Liver (tissue), 9 donors: ENCODE results near the gene FAM9C. TPM values are rescaled to one million over a fixed set of nuclear protein-coding genes. Genes with fewer than 3 reads are reported as not detected.

ENCODE experiments used
- DNase-seq: peaks from one replicate; pipeline ENCODE4 v3.0.0-alpha.2; 2017; ENCODE audit warnings: low spot score
- H3K27ac ChIP-seq, 2 donors: one replicate each; pipeline ENCODE4 v1.7.0; 2013; ENCODE audit warnings: inconsistent platforms in 2 of 2, low read length in 2 of 2, control low read depth in 1 of 2, low read depth in 1 of 2, mild to moderate bottlenecking in 1 of 2
- H3K27me3 ChIP-seq, 4 donors: one replicate each; pipeline versions ENCODE4 v1.6.1 to v1.7.0; 2013; ENCODE audit warnings: low read length in 3 of 4, inconsistent platforms in 1 of 4, mild to moderate bottlenecking in 1 of 4, moderate library complexity in 1 of 4; ENCODE audit not compliant: control insufficient read depth in 4 of 4, insufficient read depth in 4 of 4
- H3K36me3 ChIP-seq, 4 donors: one replicate each; pipeline versions ENCODE4 v1.6.1 to v1.7.0; 2013; ENCODE audit warnings: low read length in 3 of 4, mild to moderate bottlenecking in 3 of 4, low read depth in 1 of 4, moderate library complexity in 1 of 4; ENCODE audit not compliant: control insufficient read depth in 4 of 4, insufficient read depth in 3 of 4
- H3K4me1 ChIP-seq, 4 donors: one replicate each; pipeline versions ENCODE4 v1.6.1 to v1.7.0; 2013; ENCODE audit warnings: low read length in 3 of 4, mild to moderate bottlenecking in 3 of 4, moderate library complexity in 1 of 4; ENCODE audit not compliant: control insufficient read depth in 4 of 4, insufficient read depth in 4 of 4
- H3K4me3 ChIP-seq, 3 donors: one replicate each; pipeline versions ENCODE4 v1.6.1 to v1.7.0; 2013; ENCODE audit warnings: low read length in 3 of 3, control low read depth in 1 of 3, low read depth in 1 of 3, mild to moderate bottlenecking in 1 of 3
- H3K9ac ChIP-seq, 2 donors: one replicate each; pipeline ENCODE4 v1.7.0; 2013; ENCODE audit warnings: low read length in 2 of 2, mild to moderate bottlenecking in 2 of 2, moderate library complexity in 2 of 2, control low read depth in 1 of 2, low read depth in 1 of 2
- H3K9me3 ChIP-seq, 4 donors: one replicate each; pipeline versions ENCODE4 v1.6.1 to v1.7.0; 2013; ENCODE audit warnings: low read length in 3 of 4; ENCODE audit not compliant: control insufficient read depth in 4 of 4
- EGR1 ChIP-seq, 2 donors: IDR thresholded peaks; 2 replicates each; pipeline ENCODE4 v1.6.1; 2016 to 2018; ENCODE audit warnings: antibody characterized with exemption in 2 of 2, low read depth in 2 of 2
- FOXA1 ChIP-seq: IDR thresholded peaks from 2 replicates; pipeline ENCODE4 v1.6.1; 2016; ENCODE audit warnings: antibody characterized with exemption
- FOXA2 ChIP-seq: IDR thresholded peaks from 2 replicates; pipeline ENCODE4 v1.6.1; 2016; ENCODE audit warnings: antibody characterized with exemption
- GABPA ChIP-seq, 2 donors: IDR thresholded peaks in 1 of 2; conservative IDR thresholded peaks in 1 of 2; 2 replicates each; pipeline ENCODE4 v1.6.1; 2016; ENCODE audit warnings: antibody characterized with exemption in 2 of 2, mild to moderate bottlenecking in 1 of 2, moderate library complexity in 1 of 2
- HNF4A ChIP-seq, 2 donors: conservative IDR thresholded peaks; 2 replicates each; pipeline ENCODE4 v1.6.1; 2016; ENCODE audit warnings: antibody characterized with exemption in 2 of 2, mild to moderate bottlenecking in 2 of 2
- HNF4G ChIP-seq: IDR thresholded peaks from 2 replicates; pipeline ENCODE4 v1.6.1; 2016; ENCODE audit warnings: antibody characterized with exemption
- JUND ChIP-seq, 2 donors: IDR thresholded peaks; 2 replicates each; pipeline ENCODE4 v1.6.1; 2016; ENCODE audit warnings: antibody characterized with exemption in 2 of 2
- NR2F2 ChIP-seq: IDR thresholded peaks from 2 replicates; pipeline ENCODE4 v1.6.1; 2016; ENCODE audit warnings: antibody characterized with exemption
- RAD21 ChIP-seq, 2 donors: IDR thresholded peaks; 2 replicates each; pipeline ENCODE4 v1.6.1; 2016; ENCODE audit warnings: antibody characterized with exemption in 2 of 2, mild to moderate bottlenecking in 2 of 2
- RXRA ChIP-seq, 2 donors: IDR thresholded peaks; 2 replicates each; pipeline ENCODE4 v1.6.1; 2017 to 2018; ENCODE audit warnings: antibody characterized with exemption in 2 of 2, mild to moderate bottlenecking in 1 of 2
- SP1 ChIP-seq: IDR thresholded peaks from 2 replicates; pipeline ENCODE4 v1.6.1; 2018; ENCODE audit warnings: antibody characterized with exemption, mild to moderate bottlenecking
- TAF1 ChIP-seq: conservative IDR thresholded peaks from 2 replicates; pipeline ENCODE4 v1.6.1; 2016; ENCODE audit warnings: antibody characterized with exemption, mild to moderate bottlenecking
- whole genome bisulfite sequencing: extraction: QIAGEN DNeasy Blood & Tissue Kit; methylation state at CpG from one replicate; pipeline ENCODE4 v1.1.7; 2013; 5-methylcytosine and 5-hydroxymethylcytosine counted together
- polyA plus RNA-seq, 2 donors: library from polyadenylated mRNA; stranded (reverse) in 1 of 2; unstranded in 1 of 2; fragments of 200-250 nt in 1 of 2; fragments of >200 nt in 1 of 2; fragmentation: Nextera tagmentation in 1 of 2; extraction: Ambion mirVana in 1 of 2; gene quantifications; one replicate each; pipeline versions ENCODE4 v1.2.1 to v1.2.3, GENCODE V29; 2013 to 2015
- total RNA-seq, 2 donors: library from RNA; depleted of rRNA; stranded (reverse); fragments of >200 nt; gene quantifications; one replicate each; pipeline ENCODE4 v1.2.3, GENCODE V29; 2014
- TF ChIP-seq, protein P1 (sequence below): fragments of 150-350 bp; IDR thresholded peaks from 2 replicates; pipeline ENCODE4 v1.5.1; 2017; ENCODE audit warnings: improper control_type of control experiment, low read depth, low read length; ENCODE audit not compliant: missing input control
- TF ChIP-seq, protein P2 (sequence below): IDR thresholded peaks from 2 replicates; pipeline ENCODE4 v1.6.1; 2016; ENCODE audit warnings: antibody characterized with exemption, mild to moderate bottlenecking
- TF ChIP-seq, protein P3 (sequence below): IDR thresholded peaks from 2 replicates; pipeline ENCODE4 v1.6.1; 2016; ENCODE audit warnings: antibody characterized with exemption
- TF ChIP-seq, protein P4 (sequence below): IDR thresholded peaks from 2 replicates; pipeline ENCODE4 v1.6.1; 2016; ENCODE audit warnings: antibody characterized with exemption
- TF ChIP-seq, protein P5 (sequence below): IDR thresholded peaks from 2 replicates; pipeline ENCODE4 v1.6.1; 2016; ENCODE audit warnings: antibody characterized with exemption
- donor health status: healthy.
- donor health status: healthy.
- donor health status: healthy.
- donor health status: healthy.
- donor health status: healthy.

FAM9C gene
- total and polyA plus RNA-seq, 4 donors, result not detected

DNA sequence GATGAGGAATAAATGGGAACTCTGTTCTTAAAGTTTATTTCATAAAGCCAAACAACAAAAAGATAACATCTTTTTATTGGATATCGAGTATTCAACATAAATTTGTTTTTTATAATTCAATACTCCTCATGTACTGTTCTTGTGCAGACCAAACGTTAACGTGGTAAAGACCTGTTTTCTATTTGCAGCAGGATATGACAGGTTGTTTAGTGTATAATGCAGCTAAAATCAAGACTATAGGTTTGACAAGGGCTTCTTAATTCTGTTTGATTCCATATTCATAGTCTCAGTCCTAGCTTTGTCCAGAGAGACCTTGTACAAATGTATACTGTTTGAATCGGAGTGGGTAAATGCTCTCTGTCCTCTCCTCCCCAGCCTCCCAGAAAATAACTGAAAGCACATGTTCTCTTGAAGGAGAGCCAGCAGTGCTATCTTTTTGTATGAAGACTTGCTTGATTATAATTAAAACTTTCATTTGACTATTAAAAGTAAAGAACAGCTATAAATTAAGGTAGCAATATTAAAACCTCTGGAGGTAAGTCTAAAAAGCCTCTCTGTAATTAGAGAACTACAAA lies 51.8 kb downstream of the FAM9C start:
- Histone ChIP-seq H3K9me3 (no peaks in the 10 kb centered on the region), H3K27ac (no peak overlapping the region), H3K36me3 (no peaks in the 10 kb centered on the region), H3K4me3 (no peak overlapping the region), H3K9ac (no peak overlapping the region), H3K4me1 (peaks cover 4 to 16% (median 11%) of the 10 kb centered on the region in 4 donors), H3K27me3 (no peaks in the 10 kb centered on the region)
- 83% methylated on average over 4 of the region's 4 CpGs for WGBS
- TF ChIP-seq GABPA (IDR thresholded peaks at IDR 0.05 in 1 of 2, conservative IDR thresholded peaks at IDR 0.05 in 1 of 2), result no peak
- no peak for TF ChIP-seq HNF4A (conservative IDR thresholded peaks at IDR 0.05)
- TF ChIP-seq, protein P1, sequence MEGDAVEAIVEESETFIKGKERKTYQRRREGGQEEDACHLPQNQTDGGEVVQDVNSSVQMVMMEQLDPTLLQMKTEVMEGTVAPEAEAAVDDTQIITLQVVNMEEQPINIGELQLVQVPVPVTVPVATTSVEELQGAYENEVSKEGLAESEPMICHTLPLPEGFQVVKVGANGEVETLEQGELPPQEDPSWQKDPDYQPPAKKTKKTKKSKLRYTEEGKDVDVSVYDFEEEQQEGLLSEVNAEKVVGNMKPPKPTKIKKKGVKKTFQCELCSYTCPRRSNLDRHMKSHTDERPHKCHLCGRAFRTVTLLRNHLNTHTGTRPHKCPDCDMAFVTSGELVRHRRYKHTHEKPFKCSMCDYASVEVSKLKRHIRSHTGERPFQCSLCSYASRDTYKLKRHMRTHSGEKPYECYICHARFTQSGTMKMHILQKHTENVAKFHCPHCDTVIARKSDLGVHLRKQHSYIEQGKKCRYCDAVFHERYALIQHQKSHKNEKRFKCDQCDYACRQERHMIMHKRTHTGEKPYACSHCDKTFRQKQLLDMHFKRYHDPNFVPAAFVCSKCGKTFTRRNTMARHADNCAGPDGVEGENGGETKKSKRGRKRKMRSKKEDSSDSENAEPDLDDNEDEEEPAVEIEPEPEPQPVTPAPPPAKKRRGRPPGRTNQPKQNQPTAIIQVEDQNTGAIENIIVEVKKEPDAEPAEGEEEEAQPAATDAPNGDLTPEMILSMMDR, result no peak
- TF ChIP-seq NR2F2, result no peak
- no peak for TF ChIP-seq TAF1
- TF ChIP-seq, protein P2, sequence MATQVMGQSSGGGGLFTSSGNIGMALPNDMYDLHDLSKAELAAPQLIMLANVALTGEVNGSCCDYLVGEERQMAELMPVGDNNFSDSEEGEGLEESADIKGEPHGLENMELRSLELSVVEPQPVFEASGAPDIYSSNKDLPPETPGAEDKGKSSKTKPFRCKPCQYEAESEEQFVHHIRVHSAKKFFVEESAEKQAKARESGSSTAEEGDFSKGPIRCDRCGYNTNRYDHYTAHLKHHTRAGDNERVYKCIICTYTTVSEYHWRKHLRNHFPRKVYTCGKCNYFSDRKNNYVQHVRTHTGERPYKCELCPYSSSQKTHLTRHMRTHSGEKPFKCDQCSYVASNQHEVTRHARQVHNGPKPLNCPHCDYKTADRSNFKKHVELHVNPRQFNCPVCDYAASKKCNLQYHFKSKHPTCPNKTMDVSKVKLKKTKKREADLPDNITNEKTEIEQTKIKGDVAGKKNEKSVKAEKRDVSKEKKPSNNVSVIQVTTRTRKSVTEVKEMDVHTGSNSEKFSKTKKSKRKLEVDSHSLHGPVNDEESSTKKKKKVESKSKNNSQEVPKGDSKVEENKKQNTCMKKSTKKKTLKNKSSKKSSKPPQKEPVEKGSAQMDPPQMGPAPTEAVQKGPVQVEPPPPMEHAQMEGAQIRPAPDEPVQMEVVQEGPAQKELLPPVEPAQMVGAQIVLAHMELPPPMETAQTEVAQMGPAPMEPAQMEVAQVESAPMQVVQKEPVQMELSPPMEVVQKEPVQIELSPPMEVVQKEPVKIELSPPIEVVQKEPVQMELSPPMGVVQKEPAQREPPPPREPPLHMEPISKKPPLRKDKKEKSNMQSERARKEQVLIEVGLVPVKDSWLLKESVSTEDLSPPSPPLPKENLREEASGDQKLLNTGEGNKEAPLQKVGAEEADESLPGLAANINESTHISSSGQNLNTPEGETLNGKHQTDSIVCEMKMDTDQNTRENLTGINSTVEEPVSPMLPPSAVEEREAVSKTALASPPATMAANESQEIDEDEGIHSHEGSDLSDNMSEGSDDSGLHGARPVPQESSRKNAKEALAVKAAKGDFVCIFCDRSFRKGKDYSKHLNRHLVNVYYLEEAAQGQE, result no peak
- TF ChIP-seq EGR1 (IDR thresholded peaks at IDR 0.05; ENCODE audit: low read depth in 2 of 2), result no peak
- TF ChIP-seq FOXA1, result no peak
- DNase-seq, result no peak

DNA sequence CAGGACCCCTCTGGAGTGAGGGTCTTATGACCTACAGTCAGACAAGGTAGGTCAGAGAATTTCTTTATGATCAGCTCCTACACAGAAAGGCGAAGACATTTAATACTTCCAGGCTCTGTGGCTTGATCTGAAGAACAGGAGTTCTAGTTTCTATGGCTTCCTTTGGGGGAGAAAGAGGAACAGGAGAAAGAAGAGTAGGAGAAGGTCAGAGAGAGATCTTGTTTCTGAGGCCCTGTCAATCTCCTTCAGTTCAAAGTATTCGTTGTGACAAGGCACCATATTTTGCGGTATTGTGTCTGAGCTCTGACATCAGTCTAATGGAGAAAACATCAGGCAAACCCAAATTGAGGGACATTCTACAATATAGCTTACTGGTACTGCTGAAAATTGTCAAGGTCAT lies 52.8 kb downstream of the FAM9C start:
- Histone ChIP-seq H3K4me3 (no peak overlapping the region), H3K9ac (no peak overlapping the region), H3K27ac (no peak overlapping the region), H3K4me1 (peaks cover 4 to 13% (median 9%) of the 10 kb centered on the region in 4 donors), H3K27me3 (no peaks in the 10 kb centered on the region), H3K9me3 (no peaks in the 10 kb centered on the region), H3K36me3 (no peaks in the 10 kb centered on the region)
- WGBS, result 90% methylated on average over 3 of the region's 3 CpGs
- DNase-seq, result no peak
- TF ChIP-seq FOXA2 (no peak), GABPA (IDR thresholded peaks at IDR 0.05 in 1 of 2, conservative IDR thresholded peaks at IDR 0.05 in 1 of 2) (no peak), JUND (IDR thresholded peaks at IDR 0.05) (no peak), HNF4G (no peak), NR2F2 (no peak), EGR1 (IDR thresholded peaks at IDR 0.05; ENCODE audit: low read depth in 2 of 2) (no peak), TAF1 (no peak), SP1 (no peak), RXRA (IDR thresholded peaks at IDR 0.05) (no peak), RAD21 (IDR thresholded peaks at IDR 0.05) (no peak), HNF4A (conservative IDR thresholded peaks at IDR 0.05) (no peak)
- TF ChIP-seq, protein P3, sequence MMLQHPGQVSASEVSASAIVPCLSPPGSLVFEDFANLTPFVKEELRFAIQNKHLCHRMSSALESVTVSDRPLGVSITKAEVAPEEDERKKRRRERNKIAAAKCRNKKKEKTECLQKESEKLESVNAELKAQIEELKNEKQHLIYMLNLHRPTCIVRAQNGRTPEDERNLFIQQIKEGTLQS, result no peak
- TF ChIP-seq, protein P4, sequence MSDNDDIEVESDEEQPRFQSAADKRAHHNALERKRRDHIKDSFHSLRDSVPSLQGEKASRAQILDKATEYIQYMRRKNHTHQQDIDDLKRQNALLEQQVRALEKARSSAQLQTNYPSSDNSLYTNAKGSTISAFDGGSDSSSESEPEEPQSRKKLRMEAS, result no peak
- TF ChIP-seq, protein P5, sequence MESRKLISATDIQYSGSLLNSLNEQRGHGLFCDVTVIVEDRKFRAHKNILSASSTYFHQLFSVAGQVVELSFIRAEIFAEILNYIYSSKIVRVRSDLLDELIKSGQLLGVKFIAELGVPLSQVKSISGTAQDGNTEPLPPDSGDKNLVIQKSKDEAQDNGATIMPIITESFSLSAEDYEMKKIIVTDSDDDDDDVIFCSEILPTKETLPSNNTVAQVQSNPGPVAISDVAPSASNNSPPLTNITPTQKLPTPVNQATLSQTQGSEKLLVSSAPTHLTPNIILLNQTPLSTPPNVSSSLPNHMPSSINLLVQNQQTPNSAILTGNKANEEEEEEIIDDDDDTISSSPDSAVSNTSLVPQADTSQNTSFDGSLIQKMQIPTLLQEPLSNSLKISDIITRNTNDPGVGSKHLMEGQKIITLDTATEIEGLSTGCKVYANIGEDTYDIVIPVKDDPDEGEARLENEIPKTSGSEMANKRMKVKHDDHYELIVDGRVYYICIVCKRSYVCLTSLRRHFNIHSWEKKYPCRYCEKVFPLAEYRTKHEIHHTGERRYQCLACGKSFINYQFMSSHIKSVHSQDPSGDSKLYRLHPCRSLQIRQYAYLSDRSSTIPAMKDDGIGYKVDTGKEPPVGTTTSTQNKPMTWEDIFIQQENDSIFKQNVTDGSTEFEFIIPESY, result no peak
- TF ChIP-seq, protein P1, result no peak
- TF ChIP-seq, protein P2, result no peak
